Cortex of kidney (tissue), 1 donor: ENCODE results near the gene RCAN3.
"Not testable (repeated sequence)": the region's sequence is repeated elsewhere in the genome, so short reads cannot be mapped to it uniquely, and the experiment has no call there.

Experiments used
- DNase-seq: peaks from one replicate; lab custom pipeline; 2025; lab: John Stamatoyannopoulos, UW

Gene RCAN3

GRCh38 chr1:24514946-24515345 lies 12.3 kb downstream of the RCAN3 start:
- DNase-seq = no peak

DNA sequence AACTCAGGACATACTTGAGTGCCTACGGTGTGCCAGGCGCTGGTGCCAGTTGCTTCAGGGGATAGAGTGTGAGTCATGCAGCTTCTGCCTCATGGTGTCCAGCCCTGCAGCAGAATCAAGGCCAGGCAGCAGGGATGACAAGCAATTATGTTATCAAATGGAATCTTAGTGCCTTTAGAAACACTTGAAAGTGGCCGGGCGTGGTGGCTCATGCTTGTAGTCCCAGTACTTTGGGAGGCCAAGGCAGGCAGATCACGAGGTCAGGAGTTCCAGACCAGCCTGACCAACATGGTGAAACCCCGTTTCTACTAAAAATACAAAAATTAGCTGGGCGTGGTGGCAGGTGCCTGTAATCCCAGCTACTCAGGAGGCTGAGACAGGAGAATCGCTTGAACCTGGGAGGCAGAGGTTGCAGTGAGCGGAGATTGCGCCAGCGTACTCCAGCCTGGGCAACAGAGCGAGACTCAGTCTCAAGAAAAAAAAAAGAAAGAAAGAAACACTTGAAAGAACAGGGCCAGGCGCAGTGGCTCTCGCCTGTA lies 13.1 kb downstream of the RCAN3 start:
- not testable (repeated sequence) for DNase-seq

DNA sequence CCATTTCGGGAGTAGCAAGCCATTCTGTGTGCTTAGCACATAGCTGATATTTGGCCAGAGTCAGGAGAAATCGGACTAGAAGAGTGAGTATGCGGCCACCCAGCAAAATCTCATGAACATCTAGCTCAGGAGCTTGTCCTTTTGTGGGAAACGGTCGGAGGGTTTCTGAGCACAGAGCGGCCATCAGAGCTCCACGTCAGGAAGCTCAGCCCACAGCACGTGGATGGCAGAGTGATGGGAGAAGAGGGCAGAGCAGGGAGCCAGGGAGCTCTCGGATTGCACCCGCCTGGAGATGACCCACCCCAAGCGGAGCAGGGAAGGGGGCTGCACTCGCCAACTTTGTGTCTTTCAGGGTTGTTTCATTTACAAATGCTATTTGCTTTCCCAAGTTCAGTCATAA lies 13.9 kb downstream of the RCAN3 start:
- no peak for DNase-seq

- no peak for DNase-seq
Observed at GRCh38 chr1:24517898-24518297, 15.3 kb downstream of the RCAN3 start.

GRCh38 chr1:24520282-24520681 lies 17.6 kb downstream of the RCAN3 start:
- DNase-seq = not testable (repeated sequence)

GRCh38 chr1:24525606-24526005 lies 23.0 kb downstream of the RCAN3 start:
- no peak for DNase-seq

GRCh38 chr1:24526045-24526444 lies 23.4 kb downstream of the RCAN3 start:
- no peak for DNase-seq

- DNase-seq = no peak
Observed at GRCh38 chr1:24526940-24527542, 24.4 kb downstream of the RCAN3 start.

DNA sequence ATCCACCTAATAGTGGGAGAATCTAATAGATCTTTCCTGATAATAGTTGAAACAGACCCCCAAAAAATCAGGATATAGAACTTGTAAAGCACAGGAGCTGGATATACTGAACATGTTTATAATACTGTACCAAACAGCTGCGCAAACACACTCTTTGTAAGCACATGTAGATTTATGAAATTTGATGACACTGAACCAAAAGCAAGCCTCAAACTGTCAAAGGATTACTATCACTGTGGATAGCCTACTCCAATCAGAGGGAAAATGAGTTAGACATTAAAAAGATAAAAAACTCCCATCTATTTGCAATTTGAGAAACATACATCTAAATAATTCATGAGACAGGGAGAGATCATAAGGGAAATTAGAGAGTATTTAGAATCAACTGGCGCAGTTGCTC lies 26.1 kb downstream of the RCAN3 start:
- DNase-seq = no peak

DNA sequence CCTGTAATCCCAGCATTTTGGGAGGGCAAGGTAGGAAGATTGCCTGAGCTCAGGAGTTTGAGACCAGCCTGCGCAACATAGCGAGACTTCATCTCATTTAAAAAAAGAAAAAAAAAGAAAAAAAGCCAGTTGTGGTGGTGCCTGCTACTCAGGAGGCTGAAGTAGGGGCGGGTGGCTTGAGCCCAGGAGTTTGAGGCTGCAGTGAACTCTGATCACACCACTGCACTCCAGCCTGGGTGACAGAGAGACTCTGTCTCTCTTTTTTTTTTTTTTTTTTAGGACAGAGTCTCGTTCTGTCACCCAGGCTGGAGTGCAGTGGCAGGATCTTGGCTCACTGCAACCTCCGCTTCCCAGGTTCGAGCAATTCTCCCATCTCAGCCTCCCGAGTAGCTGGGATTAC lies 26.7 kb downstream of the RCAN3 start:
- not testable (repeated sequence) for DNase-seq

GRCh38 chr1:24535021-24535424 lies 32.4 kb downstream of the RCAN3 start:
- no peak for DNase-seq

GRCh38 chr1:24535778-24536177 lies 33.1 kb downstream of the RCAN3 start:
- no peak for DNase-seq

GRCh38 chr1:24536391-24536840 lies 33.8 kb downstream of the RCAN3 start:
- no peak for DNase-seq

DNA sequence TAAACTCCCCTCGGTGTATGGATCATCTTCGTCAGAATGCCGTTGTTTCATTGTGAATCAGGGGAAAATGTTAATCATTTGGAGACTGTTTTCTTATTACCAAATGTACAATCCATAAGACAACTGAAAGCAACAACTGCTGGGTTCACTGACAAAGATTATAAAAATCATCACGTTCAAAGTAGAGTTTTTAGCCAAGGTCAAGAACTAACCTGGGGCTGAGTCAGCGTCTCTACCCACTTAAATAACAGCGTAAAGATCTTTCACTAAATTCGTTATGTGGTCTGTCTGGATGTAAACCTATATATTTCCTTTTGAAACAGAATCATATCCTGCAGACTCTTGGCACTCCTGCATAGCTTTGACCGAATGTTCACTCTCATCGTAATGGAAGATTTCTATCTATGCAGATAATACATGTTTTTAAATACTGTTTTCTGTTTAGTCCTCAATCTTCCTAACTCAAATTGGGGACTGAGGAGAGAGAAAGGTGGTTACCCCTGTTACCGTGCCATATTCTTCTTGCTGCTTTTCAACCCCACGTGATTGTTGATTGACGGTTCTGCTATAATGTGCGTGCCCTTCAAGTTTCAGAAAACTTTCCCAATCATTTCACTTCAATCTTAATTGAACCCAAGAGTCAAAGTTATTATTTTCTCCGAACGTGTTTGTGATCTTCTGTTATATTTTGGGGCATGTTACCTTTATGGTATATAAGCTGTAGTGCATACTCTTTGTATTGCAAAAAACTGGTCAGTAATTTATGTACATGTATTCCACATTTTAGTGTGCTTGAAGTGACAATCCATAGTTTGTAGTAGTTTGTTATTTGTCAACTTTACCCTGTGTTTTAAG lies 37.6 kb downstream of the RCAN3 start:
- no peak for DNase-seq

GRCh38 chr1:24540906-24541710 lies 38.5 kb downstream of the RCAN3 start:
- DNase-seq = no peak

GRCh38 chr1:24541711-24542346 lies 39.2 kb downstream of the RCAN3 start:
- DNase-seq = no peak

- no peak for DNase-seq
Observed at GRCh38 chr1:24544239-24544638, 41.6 kb downstream of the RCAN3 start.

DNA sequence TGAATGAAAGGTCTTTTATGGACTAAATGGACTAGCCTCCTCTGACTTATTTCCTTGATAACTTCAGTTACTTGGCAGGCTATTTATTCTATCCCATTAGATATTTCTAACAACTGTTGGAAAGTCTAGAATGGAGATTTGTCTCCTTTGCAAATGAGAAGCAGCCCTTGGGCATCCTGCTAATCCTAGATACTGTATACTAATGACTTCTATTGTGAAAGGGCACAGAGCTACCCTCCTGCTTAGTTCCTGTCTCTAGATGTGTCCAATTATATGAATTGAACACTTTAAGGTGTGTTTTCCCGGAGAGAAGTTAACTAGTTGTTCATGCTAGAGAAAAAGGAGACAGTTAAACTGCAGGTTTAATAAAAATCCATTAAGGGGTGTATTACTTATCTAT lies 43.0 kb downstream of the RCAN3 start:
- DNase-seq = no peak

DNA sequence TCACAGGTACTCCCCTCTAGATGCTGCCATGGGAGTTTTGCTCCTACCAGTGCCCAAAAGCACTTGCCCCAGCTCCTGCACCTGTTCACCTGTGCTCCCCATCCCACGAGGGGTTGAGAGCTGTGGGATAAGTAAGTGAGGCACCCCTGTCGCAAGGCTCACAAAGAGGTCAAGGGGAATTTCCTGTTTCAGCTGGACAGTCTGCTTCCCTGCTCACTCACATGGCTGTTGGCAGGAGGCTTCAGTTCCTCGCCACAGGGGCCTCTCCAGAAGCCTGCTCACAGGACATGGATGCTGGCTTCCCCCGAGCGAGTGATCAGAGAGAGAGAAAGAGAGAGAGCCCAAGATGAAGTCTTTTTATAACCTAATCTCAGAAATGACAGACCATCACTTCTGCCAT lies 44.6 kb downstream of the RCAN3 start:
- DNase-seq = no peak

- no peak for DNase-seq
Observed at GRCh38 chr1:24548070-24548469, 45.4 kb downstream of the RCAN3 start.

GRCh38 chr1:24549210-24549609 lies 46.6 kb downstream of the RCAN3 start:
- not testable (repeated sequence) for DNase-seq
